Rectal smooth muscle tissue (tissue), 1 donor: ENCODE data around the gene SERPINE1.
"Not testable (repeated sequence)": the region's sequence is repeated elsewhere in the genome, so short reads cannot be mapped to it uniquely, and the experiment has no call there.

ENCODE experiments used
- H3K27ac ChIP-seq: one replicate; pipeline ENCODE4 v1.7.0; 2013; ENCODE audit warnings: low read depth, low read length, inconsistent platforms
- H3K27me3 ChIP-seq: one replicate; pipeline ENCODE4 v1.7.0; 2013; ENCODE audit warnings: low read length; ENCODE audit not compliant: control insufficient read depth, insufficient read depth
- H3K36me3 ChIP-seq: one replicate; pipeline ENCODE4 v1.7.0; 2013; ENCODE audit warnings: low read length; ENCODE audit not compliant: control insufficient read depth, insufficient read depth
- H3K4me1 ChIP-seq: one replicate; pipeline ENCODE4 v1.7.0; 2013; ENCODE audit warnings: low read length; ENCODE audit not compliant: control insufficient read depth, insufficient read depth
- H3K4me3 ChIP-seq: one replicate; pipeline ENCODE4 v1.7.0; 2013; ENCODE audit warnings: low read length
- H3K9ac ChIP-seq: one replicate; pipeline ENCODE4 v1.7.0; 2013; ENCODE audit warnings: low read length

Gene SERPINE1

DNA sequence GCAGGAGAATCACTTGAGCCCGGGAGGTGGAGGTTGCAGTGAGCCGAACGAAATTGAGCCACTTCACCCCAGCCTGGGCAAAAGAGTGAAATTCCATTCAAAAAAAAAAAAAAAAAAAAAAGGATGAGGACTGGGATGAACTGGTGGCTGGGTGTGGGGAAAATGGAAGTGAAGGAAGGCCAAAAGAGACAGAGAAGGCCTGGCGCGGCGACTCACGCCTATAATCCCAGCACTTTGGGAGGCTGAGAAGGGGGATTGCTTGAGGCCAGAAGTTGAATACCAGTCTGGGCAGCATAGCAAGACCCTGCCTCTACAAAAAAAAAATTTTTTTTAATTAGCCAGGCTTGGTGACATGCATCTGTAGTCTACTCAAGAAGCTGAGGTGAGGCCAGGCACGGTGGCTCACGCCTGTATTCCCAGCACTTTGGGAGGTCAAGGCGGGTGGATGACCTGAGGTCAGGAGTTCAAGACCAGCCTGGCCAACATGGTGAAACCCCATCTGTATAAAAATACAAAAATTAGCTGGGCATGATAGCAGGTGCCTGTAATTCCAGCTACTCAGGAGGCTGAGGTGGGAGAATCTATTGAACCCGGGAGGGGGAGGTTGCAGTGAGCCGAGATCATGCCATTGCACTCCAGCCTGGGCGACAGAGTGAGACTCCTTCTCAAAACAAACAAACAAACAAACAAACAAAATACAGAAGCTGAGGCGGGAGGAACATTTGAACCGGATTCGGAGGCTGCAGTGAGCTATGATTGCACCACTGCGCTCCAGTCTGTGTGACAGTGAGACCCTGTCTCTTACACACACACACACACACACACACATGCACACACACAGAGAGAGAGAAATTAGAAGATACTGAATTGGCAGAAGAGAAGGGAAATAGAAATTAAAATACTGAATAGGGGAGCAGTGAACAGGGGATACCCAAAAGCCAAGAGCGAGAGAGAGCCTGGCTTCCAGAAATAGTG is 6.0 kb downstream of the SERPINE1 start:
- H3K27ac ChIP-seq, H3K4me3 ChIP-seq, H3K36me3 ChIP-seq, H3K9ac ChIP-seq, H3K27me3 ChIP-seq, H3K4me1 ChIP-seq: not testable (repeated sequence)

- Histone ChIP-seq H3K36me3 (no peaks in the 10 kb centered on the region), H3K27ac (no peak overlapping the region), H3K27me3 (no peaks in the 10 kb centered on the region), H3K4me3 (no peak overlapping the region), H3K4me1 (no peaks in the 10 kb centered on the region), H3K9ac (no peak overlapping the region)
These were observed 6.9 kb downstream of the SERPINE1 start for GRCh38 chr7:101133621-101134398.

GRCh38 chr7:101134399-101134980 is 7.6 kb downstream of the SERPINE1 start:
- Histone ChIP-seq H3K4me1 (no peaks in the 10 kb centered on the region), H3K4me3 (no peak overlapping the region), H3K9ac (no peak overlapping the region), H3K27me3 (no peaks in the 10 kb centered on the region), H3K27ac (no peak overlapping the region), H3K36me3 (no peaks in the 10 kb centered on the region)

- no peaks in the 10 kb centered on the region for H3K36me3 ChIP-seq
- H3K4me1 ChIP-seq = no peaks in the 10 kb centered on the region
- no peak overlapping the region for H3K9ac ChIP-seq
- H3K27me3 ChIP-seq = no peaks in the 10 kb centered on the region
- H3K27ac ChIP-seq = no peak overlapping the region
- no peak overlapping the region for H3K4me3 ChIP-seq
These were observed 10.8 kb downstream of the SERPINE1 start for GRCh38 chr7:101137651-101138212.

DNA sequence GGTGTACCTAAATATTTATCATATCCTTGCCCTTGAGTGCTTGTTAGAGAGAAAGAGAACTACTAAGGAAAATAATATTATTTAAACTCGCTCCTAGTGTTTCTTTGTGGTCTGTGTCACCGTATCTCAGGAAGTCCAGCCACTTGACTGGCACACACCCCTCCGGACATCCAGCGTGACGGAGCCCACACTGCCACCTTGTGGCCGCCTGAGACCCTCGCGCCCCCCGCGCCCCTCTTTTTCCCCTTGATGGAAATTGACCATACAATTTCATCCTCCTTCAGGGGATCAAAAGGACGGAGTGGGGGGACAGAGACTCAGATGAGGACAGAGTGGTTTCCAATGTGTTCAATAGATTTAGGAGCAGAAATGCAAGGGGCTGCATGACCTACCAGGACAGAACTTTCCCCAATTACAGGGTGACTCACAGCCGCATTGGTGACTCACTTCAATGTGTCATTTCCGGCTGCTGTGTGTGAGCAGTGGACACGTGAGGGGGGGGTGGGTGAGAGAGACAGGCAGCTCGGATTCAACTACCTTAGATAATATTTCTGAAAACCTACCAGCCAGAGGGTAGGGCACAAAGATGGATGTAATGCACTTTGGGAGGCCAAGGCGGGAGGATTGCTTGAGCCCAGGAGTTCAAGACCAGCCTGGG is 11.4 kb downstream of the SERPINE1 start:
- Histone ChIP-seq H3K4me1 (no peaks in the 10 kb centered on the region), H3K27ac (no peak overlapping the region), H3K9ac (no peak overlapping the region), H3K4me3 (peak overlapping the region; percentile 33), H3K36me3 (no peaks in the 10 kb centered on the region), H3K27me3 (no peaks in the 10 kb centered on the region)

DNA sequence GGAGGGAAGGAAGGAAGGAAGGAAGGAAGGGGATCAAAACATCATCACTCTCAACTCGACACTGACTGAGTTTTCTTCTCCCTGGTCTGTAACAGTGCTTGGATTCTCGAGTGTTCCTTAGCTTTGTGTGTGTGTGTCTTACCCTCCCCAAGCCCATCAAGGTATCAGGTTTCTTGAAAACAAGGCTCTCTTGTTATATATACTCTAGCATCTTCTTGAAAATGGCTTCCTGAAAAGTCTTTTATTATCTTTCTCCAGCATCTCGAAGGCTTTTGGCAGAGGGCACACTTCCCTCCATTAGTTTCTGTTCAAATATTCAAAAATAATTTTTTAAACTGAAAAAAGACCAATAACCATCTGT is 13.4 kb downstream of the SERPINE1 start:
- Histone ChIP-seq H3K9ac (no peak overlapping the region), H3K27me3 (no peaks in the 10 kb centered on the region), H3K27ac (no peak overlapping the region), H3K36me3 (no peaks in the 10 kb centered on the region), H3K4me3 (no peak overlapping the region), H3K4me1 (no peaks in the 10 kb centered on the region)

- Histone ChIP-seq H3K27me3 (no peaks in the 10 kb centered on the region), H3K27ac (no peak overlapping the region), H3K4me3 (no peak overlapping the region), H3K4me1 (no peaks in the 10 kb centered on the region), H3K9ac (no peak overlapping the region), H3K36me3 (no peaks in the 10 kb centered on the region)
These were observed 14.0 kb downstream of the SERPINE1 start for GRCh38 chr7:101140746-101141382.

GRCh38 chr7:101151908-101152651 is 25.2 kb downstream of the SERPINE1 start:
- H3K4me3 ChIP-seq = no peak overlapping the region
- H3K27ac ChIP-seq = no peak overlapping the region
- no peaks in the 10 kb centered on the region for H3K4me1 ChIP-seq
- no peaks in the 10 kb centered on the region for H3K27me3 ChIP-seq
- H3K9ac ChIP-seq = no peak overlapping the region
- H3K36me3 ChIP-seq = no peaks in the 10 kb centered on the region

DNA sequence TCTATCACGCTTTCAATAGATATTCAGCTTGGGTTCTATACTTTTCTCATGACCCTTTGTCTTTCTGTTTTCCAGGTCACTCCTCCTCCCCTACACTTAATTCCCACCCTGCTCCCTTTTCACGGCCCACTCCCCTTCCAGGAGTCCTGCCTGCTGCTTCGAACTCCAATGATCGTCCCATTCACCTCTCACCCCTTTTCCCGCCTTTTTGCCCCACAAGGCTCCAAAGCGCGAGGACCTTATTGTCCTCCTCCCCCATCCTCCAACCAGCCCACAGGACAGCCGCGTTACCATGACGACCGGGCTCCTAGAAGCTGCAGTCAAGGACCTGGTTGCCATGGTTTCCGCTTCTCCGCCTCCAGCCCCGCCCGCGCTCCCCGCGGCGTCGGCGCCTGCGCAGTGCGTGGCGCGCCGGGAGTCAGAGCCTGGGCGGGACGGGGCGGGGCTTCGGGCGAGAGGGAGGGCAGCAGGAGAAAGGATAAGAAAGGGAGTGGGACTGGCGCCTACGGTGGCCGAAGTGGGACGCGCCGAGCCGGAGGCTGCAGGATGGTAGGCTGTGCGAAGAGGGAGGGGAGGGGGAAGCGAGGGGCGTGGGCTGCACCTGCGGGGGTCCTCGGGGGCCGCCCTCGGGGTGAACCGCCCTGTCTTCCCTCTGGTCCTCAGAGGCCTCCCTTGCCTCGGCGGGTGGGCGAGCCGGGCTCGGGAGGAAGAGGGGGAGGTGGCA is 27.2 kb downstream of the SERPINE1 start, which contains the start of gene AP1S1:
Gene AP1S1 (plus strand): TSS at position 508 of the 724 bp plus-strand sequence. CDS start 39 bp downstream, at position 547.
- H3K4me1 ChIP-seq = no peaks in the 10 kb centered on the region
- no peak within 1 kb of the TSS for H3K27ac ChIP-seq
- H3K27me3 ChIP-seq = no peaks in the 10 kb centered on the region
- no peak within 1 kb of the TSS for H3K9ac ChIP-seq
- H3K36me3 ChIP-seq = peaks cover 2% of the 10 kb centered on the region
- peak within 1 kb of the TSS; percentile 68 for H3K4me3 ChIP-seq

DNA sequence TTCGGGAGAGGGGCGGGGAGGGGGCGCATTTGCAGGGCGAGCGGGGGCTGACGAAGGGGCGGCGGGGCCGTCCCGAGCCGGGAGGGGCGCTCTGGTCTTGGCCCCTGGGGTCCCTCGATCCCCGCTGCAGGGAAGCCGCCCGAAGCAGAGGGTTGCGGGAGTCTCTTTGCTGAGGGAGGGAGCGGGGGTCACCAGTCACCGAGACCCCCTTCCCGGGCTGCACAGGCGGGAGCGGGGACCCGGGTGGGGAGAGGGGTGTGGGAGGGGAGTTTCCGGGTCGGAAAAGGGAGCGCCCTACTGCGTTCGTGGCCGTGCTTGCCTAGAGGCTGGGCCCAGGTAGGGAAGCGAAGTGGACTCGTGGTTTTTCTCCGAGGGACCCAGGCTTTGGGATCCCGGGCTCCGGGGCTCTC is 27.8 kb downstream of the SERPINE1 start:
- Histone ChIP-seq H3K4me3 (peak overlapping the region; percentile 68), H3K27me3 (no peaks in the 10 kb centered on the region), H3K36me3 (peaks cover 6% of the 10 kb centered on the region), H3K27ac (no peak overlapping the region), H3K4me1 (no peaks in the 10 kb centered on the region), H3K9ac (no peak overlapping the region)
